GM23248 (cell line): Measurements from ENCODE around the gene ASXL2. TPM values are rescaled to one million over a fixed set of nuclear protein-coding genes. Genes with fewer than 3 reads are reported as not detected.

ENCODE experiments used
- DNase-seq: peaks from one replicate; pipeline ENCODE4 v3.0.0-alpha.2; 2015
- H2AFZ ChIP-seq: fragments of 200-600 bp; sonication (generic); 2 replicates; pipeline ENCODE4 v1.6.1; 2016; ENCODE audit warnings: antibody characterized with exemption
- H3F3A ChIP-seq: fragments of 200-600 bp; sonication (generic); 2 replicates; pipeline ENCODE4 v1.6.1; 2016; ENCODE audit warnings: mild to moderate bottlenecking, antibody characterized with exemption, mixed run types; ENCODE audit not compliant: insufficient read depth
- H3K27ac ChIP-seq: fragments of 200-600 bp; sonication (generic); 2 replicates; pipeline ENCODE4 v1.5.1; 2016; ENCODE audit warnings: mild to moderate bottlenecking
- H3K27me3 ChIP-seq: fragments of 200-600 bp; sonication (generic); replicated peaks from 2 replicates; pipeline ENCODE4 v1.6.1; 2016; ENCODE audit warnings: mild to moderate bottlenecking; ENCODE audit not compliant: insufficient read depth
- H3K36me3 ChIP-seq: fragments of 200-600 bp; sonication (generic); 2 replicates; pipeline ENCODE4 v1.6.1; 2016; ENCODE audit warnings: low read depth, mild to moderate bottlenecking
- H3K4me1 ChIP-seq: fragments of 200-600 bp; sonication (generic); 2 replicates; pipeline ENCODE4 v1.6.1; 2016; ENCODE audit warnings: mild to moderate bottlenecking; ENCODE audit not compliant: insufficient read depth
- H3K4me2 ChIP-seq: fragments of 200-600 bp; sonication (generic); one replicate; pipeline ENCODE4 v1.6.1; 2016; ENCODE audit warnings: mild to moderate bottlenecking; ENCODE audit not compliant: unreplicated experiment
- H3K4me3 ChIP-seq: fragments of 200-600 bp; sonication (generic); 2 replicates; pipeline ENCODE4 v1.5.1; 2016; ENCODE audit warnings: mild to moderate bottlenecking
- H3K79me2 ChIP-seq: fragments of 200-600 bp; sonication (generic); 2 replicates; pipeline ENCODE4 v1.6.1; 2016; ENCODE audit warnings: mild to moderate bottlenecking; ENCODE audit not compliant: insufficient read depth
- H3K9ac ChIP-seq: fragments of 200-600 bp; sonication (generic); 2 replicates; pipeline ENCODE4 v1.6.1; 2016; ENCODE audit warnings: mild to moderate bottlenecking
- H3K9me2 ChIP-seq: fragments of 200-600 bp; sonication (generic); 2 replicates; pipeline ENCODE4 v1.6.1; 2016; ENCODE audit warnings: mixed run types, mild to moderate bottlenecking, moderate library complexity; ENCODE audit not compliant: insufficient read depth
- H3K9me3 ChIP-seq: fragments of 200-600 bp; sonication (generic); one replicate; pipeline ENCODE4 v1.6.1; 2017; ENCODE audit warnings: low read depth
- H4K20me1 ChIP-seq: fragments of 200-600 bp; sonication (generic); 2 replicates; pipeline ENCODE4 v1.6.0; 2016; ENCODE audit not compliant: insufficient read depth
- EZH2 ChIP-seq: fragments of 200-600 bp; sonication (generic); IDR thresholded peaks from 2 replicates; pipeline ENCODE4 v1.6.1; 2018; ENCODE audit warnings: antibody characterized with exemption, mild to moderate bottlenecking; ENCODE audit not compliant: insufficient read depth, poor library complexity, severe bottlenecking
- EZH2phosphoT487 ChIP-seq: fragments of 200-600 bp; sonication (generic); IDR thresholded peaks from 2 replicates; pipeline ENCODE4 v1.6.1; 2018; ENCODE audit warnings: antibody characterized with exemption, moderate library complexity, mild to moderate bottlenecking, low read depth; ENCODE audit not compliant: insufficient read depth
- WGBS, 2 experiments: methylation state at CpG; one replicate each; pipeline ENCODE4 v1.1.6; 2015 to 2017; ENCODE audit warnings: low lambda C conversion rate in 2 of 2, low coverage in 1 of 2; ENCODE audit errors: missing lambda C conversion rate in 2 of 2; 5-methylcytosine and 5-hydroxymethylcytosine counted together
- in situ Hi-C: fragments of 300-500 bp; cut with MboI; formaldehyde crosslinking; loops from 2 replicates; pipeline ENCODE4 v1.15.0; 2020
- polyA plus RNA-seq: library from polyadenylated mRNA; unstranded; fragments of >200 nt; fragmentation: Nextera tagmentation; extraction: Ambion mirVana; gene quantifications from 2 replicates; pipeline ENCODE4 v1.2.1, GENCODE V29; 2016
- total RNA-seq: library from RNA; depleted of rRNA; stranded (reverse); fragments of >200 nt; shearing (Covaris generic); gene quantifications from 2 replicates; pipeline ENCODE4 v1.2.3, GENCODE V29; 2014

The ASXL2 gene
- total and polyA plus RNA-seq, 2 experiments from 2014 or later: 4.5 to 9.5 TPM

DNA sequence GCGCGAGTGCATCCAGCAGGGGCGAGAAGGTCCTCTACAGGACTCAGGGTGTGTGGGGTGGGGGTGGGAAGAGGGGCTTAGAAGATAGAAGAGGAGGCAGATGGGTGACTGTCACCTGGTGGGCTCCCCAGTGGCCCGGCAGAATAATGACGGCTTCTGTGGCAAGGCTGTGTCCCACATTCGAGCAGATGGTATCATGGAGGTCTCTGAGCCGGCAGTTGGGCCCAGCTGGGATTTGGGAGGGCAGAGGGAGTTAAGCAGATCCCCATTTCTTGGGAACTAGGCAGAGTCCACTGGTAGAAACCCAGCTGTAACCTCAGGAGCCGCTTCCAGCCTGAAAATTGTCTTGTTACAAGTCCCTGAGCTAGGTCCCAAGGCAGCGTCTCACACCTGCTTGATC, 176.5 kb downstream of the ASXL2 start:
- H3K4me1 ChIP-seq: no peaks in the 10 kb centered on the region; the same call in 1 of the 2 replicates
- 80 to 81% methylated on average over 9 of the region's 9 CpGs for WGBS, 2 experiments
- in situ Hi-C loops: no loop called here

DNA sequence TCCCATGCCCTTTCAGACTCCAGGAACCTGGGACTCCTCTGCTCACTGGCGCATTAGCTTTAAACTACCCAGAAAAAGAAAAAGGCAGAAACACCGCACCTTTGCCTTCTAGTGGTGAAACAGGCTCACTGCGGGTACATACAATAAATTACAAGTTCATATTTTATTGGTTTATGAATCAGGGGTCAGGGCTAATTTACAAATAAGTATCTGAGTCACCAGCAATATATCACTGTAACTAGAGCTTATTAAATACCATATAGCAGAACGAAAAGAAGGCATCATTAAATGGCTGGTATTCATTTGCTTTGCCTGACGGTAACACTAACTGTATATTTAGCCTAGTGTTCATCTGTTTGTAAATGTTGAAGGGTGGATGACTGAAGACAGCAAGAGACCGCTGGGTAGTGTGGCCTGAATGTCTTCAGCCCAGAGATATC, 178.0 kb downstream of the ASXL2 start:
- no peaks in the 10 kb centered on the region for H3K36me3 ChIP-seq
- no peak overlapping the region for H3K4me2 ChIP-seq
- H3F3A ChIP-seq: no peaks in the 10 kb centered on the region
- no peaks in the 10 kb centered on the region; the same call in 1 of the 2 replicates for H3K4me1 ChIP-seq
- H4K20me1 ChIP-seq: no peaks in the 10 kb centered on the region
- no peaks in the 10 kb centered on the region for H3K79me2 ChIP-seq
- no peaks in the 10 kb centered on the region for H3K9me3 ChIP-seq
- no peaks in the 10 kb centered on the region for H3K9me2 ChIP-seq
- no peak overlapping the region for H3K4me3 ChIP-seq
- no peak overlapping the region for H3K9ac ChIP-seq
- 32 to 37% methylated on average over 6 of the region's 6 CpGs for WGBS, 2 experiments
- DNase-seq: peak; percentile 74
- no peak overlapping the region for H2AFZ ChIP-seq
- no peak for TF ChIP-seq EZH2
- TF ChIP-seq EZH2phosphoT487: no peak
- in situ Hi-C loops: no loop called here
- peaks cover 18% of the 10 kb centered on the region for H3K27me3 ChIP-seq
- H3K27ac ChIP-seq: no peak overlapping the region

More for the DNA sequence above, 176.5 kb downstream of the ASXL2 start:
- no peak for TF ChIP-seq EZH2
- no peak for TF ChIP-seq EZH2phosphoT487
- Histone ChIP-seq H4K20me1 (no peaks in the 10 kb centered on the region), H3K4me3 (no peak overlapping the region), H3K27ac (no peak overlapping the region), H3K9ac (no peak overlapping the region), H3K9me2 (no peaks in the 10 kb centered on the region), H2AFZ (no peak overlapping the region), H3K27me3 (peaks cover 12% of the 10 kb centered on the region; the same call in 1 of the 2 replicates), H3K9me3 (no peaks in the 10 kb centered on the region), H3K4me2 (no peak overlapping the region), H3K36me3 (no peaks in the 10 kb centered on the region), H3K79me2 (no peaks in the 10 kb centered on the region), H3F3A (no peaks in the 10 kb centered on the region)
- no peak for DNase-seq

GRCh38 chr2:25699216-25699615, 179.1 kb downstream of the ASXL2 start:
- Histone ChIP-seq H3K4me1 (no peaks in the 10 kb centered on the region; the same call in 1 of the 2 replicates), H4K20me1 (no peaks in the 10 kb centered on the region), H3K27ac (no peak overlapping the region), H3K4me3 (no peak overlapping the region), H3K27me3 (peaks cover 18% of the 10 kb centered on the region), H3F3A (no peaks in the 10 kb centered on the region), H3K9me3 (no peaks in the 10 kb centered on the region), H3K79me2 (no peaks in the 10 kb centered on the region), H3K9ac (no peak overlapping the region), H3K36me3 (no peaks in the 10 kb centered on the region), H2AFZ (no peak overlapping the region), H3K4me2 (no peak overlapping the region), H3K9me2 (no peaks in the 10 kb centered on the region)
- no peak for DNase-seq
- in situ Hi-C loops: no loop called here
- TF ChIP-seq EZH2phosphoT487 (no peak), EZH2 (no peak)
- WGBS, 2 experiments: 79 to 83% methylated on average over 7 of the region's 7 CpGs

GRCh38 chr2:25698752-25699151, 179.5 kb downstream of the ASXL2 start:
- no peak overlapping the region for H3K4me3 ChIP-seq
- H2AFZ ChIP-seq: no peak overlapping the region
- no peaks in the 10 kb centered on the region for H4K20me1 ChIP-seq
- H3K4me1 ChIP-seq: no peaks in the 10 kb centered on the region; the same call in 1 of the 2 replicates
- in situ Hi-C loops: no loop called here
- H3K79me2 ChIP-seq: no peaks in the 10 kb centered on the region
- H3K4me2 ChIP-seq: no peak overlapping the region
- H3F3A ChIP-seq: no peaks in the 10 kb centered on the region
- H3K9me2 ChIP-seq: no peaks in the 10 kb centered on the region
- no peaks in the 10 kb centered on the region for H3K9me3 ChIP-seq
- TF ChIP-seq EZH2phosphoT487: no peak
- TF ChIP-seq EZH2: no peak
- H3K27me3 ChIP-seq: peaks cover 18% of the 10 kb centered on the region
- DNase-seq: no peak
- H3K9ac ChIP-seq: no peak overlapping the region
- H3K27ac ChIP-seq: no peak overlapping the region
- no peaks in the 10 kb centered on the region for H3K36me3 ChIP-seq
